HepG2 (cell line): Measurements from ENCODE around the gene ZNF556. TPM values are rescaled to one million over a fixed set of nuclear protein-coding genes. Genes with fewer than 3 reads are reported as not detected.

Experiments
- ARNTL ChIP-seq: sonication (generic); formaldehyde crosslinking; IDR thresholded peaks from 2 replicates; pipeline ENCODE4 v1.4.0; 2020; ENCODE audit warnings: mild to moderate bottlenecking, missing genetic modification reagents
- GPN1 ChIP-seq: sonication (generic); formaldehyde crosslinking; IDR thresholded peaks from 2 replicates; pipeline ENCODE4 v1.5.1; 2020; ENCODE audit warnings: missing genetic modification reagents, borderline replicate concordance
- KAT8 ChIP-seq: IDR thresholded peaks from 2 replicates; pipeline ENCODE4 v1.6.1; 2016; ENCODE audit warnings: missing genetic modification reagents, missing compliant biosample characterization
- RCOR2 ChIP-seq: IDR thresholded peaks from 2 replicates; pipeline ENCODE4 v1.6.1; 2016; ENCODE audit warnings: missing biosample characterization, missing genetic modification reagents
- SALL2 ChIP-seq: sonication (generic); formaldehyde crosslinking; IDR thresholded peaks from 2 replicates; pipeline ENCODE4 v1.8.1; 2023; ENCODE audit warnings: mild to moderate bottlenecking, missing genetic modification reagents, inconsistent platforms
- ZFX ChIP-seq: sonication (generic); formaldehyde crosslinking; IDR thresholded peaks from 2 replicates; pipeline ENCODE4 v1.4.0; 2020; ENCODE audit warnings: mild to moderate bottlenecking, low read depth, missing genetic modification reagents, moderate library complexity
- ZNF138 ChIP-seq: sonication (generic); formaldehyde crosslinking; IDR thresholded peaks from 2 replicates; pipeline ENCODE4 v1.5.0; 2020; ENCODE audit warnings: mild to moderate bottlenecking, low read depth, missing genetic modification reagents
- ZNF382 ChIP-seq: sonication (generic); formaldehyde crosslinking; IDR thresholded peaks from 2 replicates; pipeline ENCODE4 v1.5.0; 2020; ENCODE audit warnings: missing genetic modification reagents, mild to moderate bottlenecking, borderline replicate concordance
- ZNF558 ChIP-seq: sonication (generic); formaldehyde crosslinking; IDR thresholded peaks from 2 replicates; pipeline ENCODE4 v1.9.0; 2022; ENCODE audit warnings: mild to moderate bottlenecking, missing genetic modification reagents, borderline replicate concordance
- ZNF614 ChIP-seq: IDR thresholded peaks from 2 replicates; pipeline ENCODE4 v1.6.1; 2018; ENCODE audit warnings: missing biosample characterization, missing genetic modification reagents, inconsistent platforms, borderline replicate concordance
- polyA plus RNA-seq, 8 experiments: library from polyadenylated mRNA; depleted of rRNA in 3 of 8; stranded (reverse) in 7 of 8; unstranded in 1 of 8; fragments of >200 nt; fragmentation: Illumina TruSeq in 4 of 8; extraction: Trizol in 4 of 8; gene quantifications; 2 replicates each; pipeline versions ENCODE4 v1.2.1 to v1.2.3, GENCODE V29; 2011 to 2016; ENCODE audit warnings: low read depth in 4 of 8, missing spikeins in 1 of 8, mixed read lengths in 1 of 8; ENCODE audit not compliant: insufficient read depth in 1 of 8
- total RNA-seq, 5 experiments: library from RNA; depleted of rRNA; stranded (reverse); fragments of >200 nt; fragmentation: Illumina TruSeq; extraction: Trizol; gene quantifications; 2 replicates each; pipeline ENCODE4 v1.2.3, GENCODE V29; 2016; ENCODE audit warnings: low read depth in 1 of 5
- TF ChIP-seq, protein P1 (sequence below): sonication (generic); formaldehyde crosslinking; IDR thresholded peaks from 2 replicates; pipeline ENCODE4 v1.4.0; 2020; ENCODE audit warnings: mild to moderate bottlenecking, missing genetic modification reagents
- TF ChIP-seq, protein P2 (sequence below), 2 experiments: fragments of 450-650 bp in 1 of 2; sonication (generic) in 1 of 2; formaldehyde crosslinking; IDR thresholded peaks; 2 replicates each; pipeline versions ENCODE4 v1.5.0 to v1.8.0; 2020 to 2022; ENCODE audit warnings: mild to moderate bottlenecking in 1 of 2, missing genetic modification reagents in 1 of 2
- TF ChIP-seq, protein P3 (sequence below): sonication (generic); formaldehyde crosslinking; IDR thresholded peaks from 2 replicates; pipeline ENCODE4 v1.5.0; 2020; ENCODE audit warnings: mild to moderate bottlenecking, missing genetic modification reagents
- TF ChIP-seq, protein P4 (sequence below): sonication (generic); formaldehyde crosslinking; IDR thresholded peaks from 2 replicates; pipeline ENCODE4 v1.4.0; 2020; ENCODE audit warnings: missing genetic modification reagents, borderline replicate concordance
- TF ChIP-seq, protein P5 (sequence below): sonication (generic); formaldehyde crosslinking; IDR thresholded peaks from 2 replicates; pipeline ENCODE4 v1.4.0; 2020; ENCODE audit warnings: mild to moderate bottlenecking, missing genetic modification reagents

ZNF556 gene
- total and polyA plus RNA-seq, 2 of the 13 experiments (the other 11 are each of a cell fraction or from before 2014, with no cell fraction given): 4.2 to 28.6 TPM

DNA sequence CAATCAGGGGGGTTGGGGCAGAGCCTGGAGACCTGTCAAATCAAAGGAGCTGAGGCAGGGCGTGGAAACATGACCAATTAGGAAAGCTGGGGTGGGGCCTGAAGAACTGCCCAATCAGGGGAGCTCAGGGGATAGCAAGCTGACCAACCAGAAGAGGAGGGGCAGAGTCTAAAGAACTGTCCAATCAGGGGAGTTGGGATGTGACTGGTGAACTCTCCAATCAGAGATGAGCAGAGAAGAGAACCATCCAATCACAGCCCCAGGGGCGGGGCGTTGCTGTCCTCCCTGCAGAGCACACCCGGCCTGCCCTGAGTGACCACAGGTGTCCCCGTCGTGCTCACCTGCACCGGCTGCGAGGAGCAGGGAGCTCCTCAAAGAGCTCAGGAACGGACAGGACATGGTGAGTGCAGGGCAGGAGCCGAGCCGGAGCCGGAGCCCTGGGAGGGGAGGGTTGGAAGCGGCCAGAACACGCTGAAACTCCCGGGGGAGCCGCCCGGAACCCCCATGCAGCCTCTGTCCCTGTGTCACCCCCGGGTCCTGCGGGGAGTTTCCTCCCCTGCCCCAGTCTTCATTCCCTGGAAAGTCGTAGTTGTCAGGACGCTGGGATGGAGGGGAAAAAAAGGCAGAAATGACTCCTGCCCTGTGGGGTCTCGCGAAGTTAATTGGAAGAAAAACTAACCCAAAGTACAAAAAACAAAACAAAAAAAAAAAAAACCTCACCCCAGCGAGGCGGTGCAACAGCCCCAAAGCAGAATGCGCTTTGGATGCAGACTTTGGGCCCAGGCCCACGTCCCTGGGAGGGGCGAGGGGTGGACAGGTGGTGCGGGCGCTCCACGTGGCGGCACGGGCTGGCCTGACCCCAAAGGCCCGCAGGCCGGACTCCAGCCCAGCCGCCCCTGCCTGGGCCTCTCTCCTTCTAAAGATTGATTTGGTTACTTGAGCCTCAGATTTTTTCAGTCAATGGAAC lies at the start of gene ZNF556 (continued):
- TF ChIP-seq SALL2 (CRISPR knock-in tag) (no peak), GPN1 (CRISPR knock-in tag) (no peak), ZFX (CRISPR knock-in tag) (peak; percentile 89), KAT8 (CRISPR knock-in tag) (no peak), ZNF382 (CRISPR knock-in tag) (no peak), ZNF138 (CRISPR knock-in tag) (no peak), RCOR2 (CRISPR knock-in tag) (no peak), ARNTL (peak; percentile 86), ZNF558 (CRISPR knock-in tag) (no peak; the same call in 1 of the 2 replicates), ZNF614 (no peak)
- TF ChIP-seq, protein P1, sequence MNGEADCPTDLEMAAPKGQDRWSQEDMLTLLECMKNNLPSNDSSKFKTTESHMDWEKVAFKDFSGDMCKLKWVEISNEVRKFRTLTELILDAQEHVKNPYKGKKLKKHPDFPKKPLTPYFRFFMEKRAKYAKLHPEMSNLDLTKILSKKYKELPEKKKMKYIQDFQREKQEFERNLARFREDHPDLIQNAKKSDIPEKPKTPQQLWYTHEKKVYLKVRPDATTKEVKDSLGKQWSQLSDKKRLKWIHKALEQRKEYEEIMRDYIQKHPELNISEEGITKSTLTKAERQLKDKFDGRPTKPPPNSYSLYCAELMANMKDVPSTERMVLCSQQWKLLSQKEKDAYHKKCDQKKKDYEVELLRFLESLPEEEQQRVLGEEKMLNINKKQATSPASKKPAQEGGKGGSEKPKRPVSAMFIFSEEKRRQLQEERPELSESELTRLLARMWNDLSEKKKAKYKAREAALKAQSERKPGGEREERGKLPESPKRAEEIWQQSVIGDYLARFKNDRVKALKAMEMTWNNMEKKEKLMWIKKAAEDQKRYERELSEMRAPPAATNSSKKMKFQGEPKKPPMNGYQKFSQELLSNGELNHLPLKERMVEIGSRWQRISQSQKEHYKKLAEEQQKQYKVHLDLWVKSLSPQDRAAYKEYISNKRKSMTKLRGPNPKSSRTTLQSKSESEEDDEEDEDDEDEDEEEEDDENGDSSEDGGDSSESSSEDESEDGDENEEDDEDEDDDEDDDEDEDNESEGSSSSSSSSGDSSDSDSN (CRISPR knock-in tag): peak; percentile 86
- TF ChIP-seq, protein P2, sequence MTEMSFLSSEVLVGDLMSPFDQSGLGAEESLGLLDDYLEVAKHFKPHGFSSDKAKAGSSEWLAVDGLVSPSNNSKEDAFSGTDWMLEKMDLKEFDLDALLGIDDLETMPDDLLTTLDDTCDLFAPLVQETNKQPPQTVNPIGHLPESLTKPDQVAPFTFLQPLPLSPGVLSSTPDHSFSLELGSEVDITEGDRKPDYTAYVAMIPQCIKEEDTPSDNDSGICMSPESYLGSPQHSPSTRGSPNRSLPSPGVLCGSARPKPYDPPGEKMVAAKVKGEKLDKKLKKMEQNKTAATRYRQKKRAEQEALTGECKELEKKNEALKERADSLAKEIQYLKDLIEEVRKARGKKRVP (CRISPR knock-in tag; IDR thresholded peaks at IDR 0.05): no peak
- TF ChIP-seq, protein P3, sequence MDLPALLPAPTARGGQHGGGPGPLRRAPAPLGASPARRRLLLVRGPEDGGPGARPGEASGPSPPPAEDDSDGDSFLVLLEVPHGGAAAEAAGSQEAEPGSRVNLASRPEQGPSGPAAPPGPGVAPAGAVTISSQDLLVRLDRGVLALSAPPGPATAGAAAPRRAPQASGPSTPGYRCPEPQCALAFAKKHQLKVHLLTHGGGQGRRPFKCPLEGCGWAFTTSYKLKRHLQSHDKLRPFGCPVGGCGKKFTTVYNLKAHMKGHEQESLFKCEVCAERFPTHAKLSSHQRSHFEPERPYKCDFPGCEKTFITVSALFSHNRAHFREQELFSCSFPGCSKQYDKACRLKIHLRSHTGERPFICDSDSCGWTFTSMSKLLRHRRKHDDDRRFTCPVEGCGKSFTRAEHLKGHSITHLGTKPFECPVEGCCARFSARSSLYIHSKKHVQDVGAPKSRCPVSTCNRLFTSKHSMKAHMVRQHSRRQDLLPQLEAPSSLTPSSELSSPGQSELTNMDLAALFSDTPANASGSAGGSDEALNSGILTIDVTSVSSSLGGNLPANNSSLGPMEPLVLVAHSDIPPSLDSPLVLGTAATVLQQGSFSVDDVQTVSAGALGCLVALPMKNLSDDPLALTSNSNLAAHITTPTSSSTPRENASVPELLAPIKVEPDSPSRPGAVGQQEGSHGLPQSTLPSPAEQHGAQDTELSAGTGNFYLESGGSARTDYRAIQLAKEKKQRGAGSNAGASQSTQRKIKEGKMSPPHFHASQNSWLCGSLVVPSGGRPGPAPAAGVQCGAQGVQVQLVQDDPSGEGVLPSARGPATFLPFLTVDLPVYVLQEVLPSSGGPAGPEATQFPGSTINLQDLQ (CRISPR knock-in tag): no peak
- TF ChIP-seq, protein P4, sequence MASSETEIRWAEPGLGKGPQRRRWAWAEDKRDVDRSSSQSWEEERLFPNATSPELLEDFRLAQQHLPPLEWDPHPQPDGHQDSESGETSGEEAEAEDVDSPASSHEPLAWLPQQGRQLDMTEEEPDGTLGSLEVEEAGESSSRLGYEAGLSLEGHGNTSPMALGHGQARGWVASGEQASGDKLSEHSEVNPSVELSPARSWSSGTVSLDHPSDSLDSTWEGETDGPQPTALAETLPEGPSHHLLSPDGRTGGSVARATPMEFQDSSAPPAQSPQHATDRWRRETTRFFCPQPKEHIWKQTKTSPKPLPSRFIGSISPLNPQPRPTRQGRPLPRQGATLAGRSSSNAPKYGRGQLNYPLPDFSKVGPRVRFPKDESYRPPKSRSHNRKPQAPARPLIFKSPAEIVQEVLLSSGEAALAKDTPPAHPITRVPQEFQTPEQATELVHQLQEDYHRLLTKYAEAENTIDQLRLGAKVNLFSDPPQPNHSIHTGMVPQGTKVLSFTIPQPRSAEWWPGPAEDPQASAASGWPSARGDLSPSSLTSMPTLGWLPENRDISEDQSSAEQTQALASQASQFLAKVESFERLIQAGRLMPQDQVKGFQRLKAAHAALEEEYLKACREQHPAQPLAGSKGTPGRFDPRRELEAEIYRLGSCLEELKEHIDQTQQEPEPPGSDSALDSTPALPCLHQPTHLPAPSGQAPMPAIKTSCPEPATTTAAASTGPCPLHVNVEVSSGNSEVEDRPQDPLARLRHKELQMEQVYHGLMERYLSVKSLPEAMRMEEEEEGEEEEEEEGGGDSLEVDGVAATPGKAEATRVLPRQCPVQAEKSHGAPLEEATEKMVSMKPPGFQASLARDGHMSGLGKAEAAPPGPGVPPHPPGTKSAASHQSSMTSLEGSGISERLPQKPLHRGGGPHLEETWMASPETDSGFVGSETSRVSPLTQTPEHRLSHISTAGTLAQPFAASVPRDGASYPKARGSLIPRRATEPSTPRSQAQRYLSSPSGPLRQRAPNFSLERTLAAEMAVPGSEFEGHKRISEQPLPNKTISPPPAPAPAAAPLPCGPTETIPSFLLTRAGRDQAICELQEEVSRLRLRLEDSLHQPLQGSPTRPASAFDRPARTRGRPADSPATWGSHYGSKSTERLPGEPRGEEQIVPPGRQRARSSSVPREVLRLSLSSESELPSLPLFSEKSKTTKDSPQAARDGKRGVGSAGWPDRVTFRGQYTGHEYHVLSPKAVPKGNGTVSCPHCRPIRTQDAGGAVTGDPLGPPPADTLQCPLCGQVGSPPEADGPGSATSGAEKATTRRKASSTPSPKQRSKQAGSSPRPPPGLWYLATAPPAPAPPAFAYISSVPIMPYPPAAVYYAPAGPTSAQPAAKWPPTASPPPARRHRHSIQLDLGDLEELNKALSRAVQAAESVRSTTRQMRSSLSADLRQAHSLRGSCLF (CRISPR knock-in tag): no peak
- TF ChIP-seq, protein P5, sequence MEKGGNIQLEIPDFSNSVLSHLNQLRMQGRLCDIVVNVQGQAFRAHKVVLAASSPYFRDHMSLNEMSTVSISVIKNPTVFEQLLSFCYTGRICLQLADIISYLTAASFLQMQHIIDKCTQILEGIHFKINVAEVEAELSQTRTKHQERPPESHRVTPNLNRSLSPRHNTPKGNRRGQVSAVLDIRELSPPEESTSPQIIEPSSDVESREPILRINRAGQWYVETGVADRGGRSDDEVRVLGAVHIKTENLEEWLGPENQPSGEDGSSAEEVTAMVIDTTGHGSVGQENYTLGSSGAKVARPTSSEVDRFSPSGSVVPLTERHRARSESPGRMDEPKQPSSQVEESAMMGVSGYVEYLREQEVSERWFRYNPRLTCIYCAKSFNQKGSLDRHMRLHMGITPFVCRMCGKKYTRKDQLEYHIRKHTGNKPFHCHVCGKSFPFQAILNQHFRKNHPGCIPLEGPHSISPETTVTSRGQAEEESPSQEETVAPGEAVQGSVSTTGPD (CRISPR knock-in tag): no peak
